Rectal smooth muscle tissue (tissue), 1 donor: ENCODE data around the gene C2CD2.

Experiments
- H3K27ac ChIP-seq: one replicate; pipeline ENCODE4 v1.7.0; 2013; ENCODE audit warnings: low read depth, low read length, inconsistent platforms
- H3K27me3 ChIP-seq: one replicate; pipeline ENCODE4 v1.7.0; 2013; ENCODE audit warnings: low read length; ENCODE audit not compliant: control insufficient read depth, insufficient read depth
- H3K36me3 ChIP-seq: one replicate; pipeline ENCODE4 v1.7.0; 2013; ENCODE audit warnings: low read length; ENCODE audit not compliant: control insufficient read depth, insufficient read depth
- H3K4me1 ChIP-seq: one replicate; pipeline ENCODE4 v1.7.0; 2013; ENCODE audit warnings: low read length; ENCODE audit not compliant: control insufficient read depth, insufficient read depth
- H3K4me3 ChIP-seq: one replicate; pipeline ENCODE4 v1.7.0; 2013; ENCODE audit warnings: low read length
- H3K9ac ChIP-seq: one replicate; pipeline ENCODE4 v1.7.0; 2013; ENCODE audit warnings: low read length

C2CD2 gene

GRCh38 chr21:41879190-41879998 lies 74.4 kb downstream of the C2CD2 start, which contains the start of gene PRDM15:
PRDM15 (minus strand) TSS chr21:41879344; CDS start chr21:41860363, 18,981 bp downstream.
- peak within 1 kb of the TSS; percentile 64 for H3K27ac ChIP-seq
- H3K36me3 ChIP-seq = no peaks in the 10 kb centered on the region
- H3K4me1 ChIP-seq = no peaks in the 10 kb centered on the region
- H3K27me3 ChIP-seq = no peaks in the 10 kb centered on the region
- peak within 1 kb of the TSS; percentile 81 for H3K9ac ChIP-seq
- H3K4me3 ChIP-seq = peak within 1 kb of the TSS; percentile 91

GRCh38 chr21:41878831-41879189 lies 75.0 kb downstream of the C2CD2 start:
- Histone ChIP-seq H3K4me1 (no peaks in the 10 kb centered on the region), H3K36me3 (no peaks in the 10 kb centered on the region), H3K9ac (no peak overlapping the region), H3K27ac (no peak overlapping the region), H3K4me3 (peak overlapping the region; percentile 91), H3K27me3 (no peaks in the 10 kb centered on the region)

- Histone ChIP-seq H3K36me3 (no peaks in the 10 kb centered on the region), H3K4me3 (peak overlapping the region; percentile 91), H3K27ac (no peak overlapping the region), H3K9ac (peak overlapping the region; percentile 81), H3K27me3 (no peaks in the 10 kb centered on the region), H3K4me1 (no peaks in the 10 kb centered on the region)
Observed at GRCh38 chr21:41877901-41878830, 75.7 kb downstream of the C2CD2 start.

DNA sequence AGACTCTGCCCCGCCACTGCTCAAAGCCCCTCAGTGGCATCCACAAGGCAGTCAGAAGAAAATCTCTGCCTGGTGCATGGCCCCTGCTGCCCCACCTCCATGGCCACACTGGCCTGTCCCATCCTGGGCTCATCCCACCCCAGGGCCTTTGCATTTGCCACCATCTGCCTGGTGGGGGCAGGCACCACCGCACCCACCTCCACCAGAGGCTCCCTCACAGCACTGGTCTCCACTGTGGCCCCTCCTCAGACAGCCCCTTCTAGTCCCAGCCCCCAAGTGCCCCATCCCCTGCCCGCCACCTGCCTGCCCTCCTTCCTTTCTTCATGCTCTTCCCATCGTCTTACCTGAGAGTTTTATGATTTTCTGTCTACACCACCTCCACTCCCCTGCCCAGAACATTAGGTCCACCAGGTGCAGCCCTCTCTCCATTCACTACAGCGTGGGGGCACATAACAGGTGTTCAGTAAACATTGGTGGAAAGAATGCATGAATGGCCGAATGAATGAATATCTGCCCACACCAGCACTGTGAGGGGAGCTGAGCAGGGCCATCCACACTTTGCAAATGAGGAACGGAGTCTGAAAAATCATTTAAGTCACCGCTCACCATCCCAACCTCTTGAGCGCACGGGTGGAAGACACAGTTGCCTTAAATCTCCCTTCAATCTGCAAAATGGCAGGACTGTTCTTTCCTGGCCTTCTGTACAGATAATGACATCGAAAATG lies 76.7 kb downstream of the C2CD2 start:
- no peak overlapping the region for H3K4me3 ChIP-seq
- H3K36me3 ChIP-seq = no peaks in the 10 kb centered on the region
- no peaks in the 10 kb centered on the region for H3K27me3 ChIP-seq
- no peak overlapping the region for H3K9ac ChIP-seq
- no peaks in the 10 kb centered on the region for H3K4me1 ChIP-seq
- no peak overlapping the region for H3K27ac ChIP-seq

GRCh38 chr21:41876396-41876795 lies 77.4 kb downstream of the C2CD2 start:
- Histone ChIP-seq H3K4me3 (no peak overlapping the region), H3K36me3 (no peaks in the 10 kb centered on the region), H3K4me1 (no peaks in the 10 kb centered on the region), H3K27me3 (no peaks in the 10 kb centered on the region), H3K27ac (no peak overlapping the region), H3K9ac (no peak overlapping the region)

GRCh38 chr21:41875086-41875485 lies 78.7 kb downstream of the C2CD2 start:
- Histone ChIP-seq H3K27me3 (no peaks in the 10 kb centered on the region), H3K4me1 (no peaks in the 10 kb centered on the region), H3K27ac (no peak overlapping the region), H3K9ac (no peak overlapping the region), H3K4me3 (no peak overlapping the region), H3K36me3 (no peaks in the 10 kb centered on the region)

DNA sequence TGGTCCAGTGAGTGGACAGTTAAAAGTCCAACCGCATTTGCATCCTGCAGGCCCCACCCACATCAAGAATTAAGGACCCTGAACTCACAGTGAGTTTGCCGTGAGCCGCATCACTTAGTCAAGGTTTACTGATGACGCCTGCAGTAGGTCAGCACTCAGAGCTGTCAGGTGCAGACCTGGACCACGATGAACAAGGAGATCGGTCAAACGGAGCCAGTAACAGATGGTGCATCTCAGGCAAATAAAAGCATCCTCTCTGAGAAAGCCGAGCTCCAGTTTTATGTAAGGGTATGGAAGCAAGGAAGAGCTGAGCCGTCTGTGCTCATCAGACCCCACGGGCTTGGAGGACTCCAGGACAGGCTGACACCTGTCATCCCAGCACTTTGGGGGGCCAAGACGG lies 79.2 kb downstream of the C2CD2 start:
- Histone ChIP-seq H3K27me3 (no peaks in the 10 kb centered on the region), H3K27ac (no peak overlapping the region), H3K36me3 (no peaks in the 10 kb centered on the region), H3K9ac (no peak overlapping the region), H3K4me3 (no peak overlapping the region), H3K4me1 (no peaks in the 10 kb centered on the region)

DNA sequence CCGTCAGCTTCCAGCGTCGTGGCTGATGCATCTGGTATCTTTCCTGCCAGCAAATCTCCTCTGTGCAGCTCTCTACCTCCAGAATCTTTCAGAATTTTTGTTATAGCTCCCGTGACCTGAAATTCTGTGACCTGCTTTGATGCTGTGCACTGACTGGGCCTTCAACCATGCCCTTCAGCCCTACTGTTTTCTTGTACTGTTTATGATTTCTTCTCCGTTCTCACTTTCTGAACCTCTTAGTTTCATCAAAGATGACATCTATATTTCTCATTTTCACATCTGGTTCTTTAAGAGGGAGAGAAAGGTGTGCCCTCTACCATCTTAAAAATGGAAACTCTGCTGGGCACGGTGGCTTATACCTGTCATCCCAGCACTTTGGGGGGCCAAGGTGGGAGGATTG lies 80.4 kb downstream of the C2CD2 start:
- Histone ChIP-seq H3K4me3 (no peak overlapping the region), H3K27me3 (no peaks in the 10 kb centered on the region), H3K4me1 (no peaks in the 10 kb centered on the region), H3K36me3 (no peaks in the 10 kb centered on the region), H3K9ac (no peak overlapping the region), H3K27ac (no peak overlapping the region)

DNA sequence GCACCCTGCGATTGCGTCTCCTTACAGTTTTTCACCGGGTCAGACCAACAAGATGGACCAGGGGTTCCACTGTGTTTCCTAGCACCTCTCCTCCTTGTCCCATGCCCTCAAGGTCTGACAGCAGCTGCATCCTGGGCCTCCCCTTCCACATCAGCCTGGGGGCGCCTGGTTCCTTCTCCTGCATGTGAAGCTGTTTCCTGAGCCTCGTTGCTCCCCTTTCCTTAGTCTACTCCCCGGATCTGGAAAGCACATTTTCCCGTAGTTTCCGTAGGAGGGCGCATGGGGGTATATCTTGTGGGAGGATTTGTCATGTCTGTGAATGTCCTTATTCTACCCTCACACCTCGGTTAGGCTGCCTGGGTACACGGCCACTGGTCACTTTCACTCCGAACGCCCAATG lies 80.8 kb downstream of the C2CD2 start:
- no peaks in the 10 kb centered on the region for H3K27me3 ChIP-seq
- H3K4me3 ChIP-seq = no peak overlapping the region
- H3K9ac ChIP-seq = no peak overlapping the region
- H3K27ac ChIP-seq = no peak overlapping the region
- no peaks in the 10 kb centered on the region for H3K36me3 ChIP-seq
- no peaks in the 10 kb centered on the region for H3K4me1 ChIP-seq

DNA sequence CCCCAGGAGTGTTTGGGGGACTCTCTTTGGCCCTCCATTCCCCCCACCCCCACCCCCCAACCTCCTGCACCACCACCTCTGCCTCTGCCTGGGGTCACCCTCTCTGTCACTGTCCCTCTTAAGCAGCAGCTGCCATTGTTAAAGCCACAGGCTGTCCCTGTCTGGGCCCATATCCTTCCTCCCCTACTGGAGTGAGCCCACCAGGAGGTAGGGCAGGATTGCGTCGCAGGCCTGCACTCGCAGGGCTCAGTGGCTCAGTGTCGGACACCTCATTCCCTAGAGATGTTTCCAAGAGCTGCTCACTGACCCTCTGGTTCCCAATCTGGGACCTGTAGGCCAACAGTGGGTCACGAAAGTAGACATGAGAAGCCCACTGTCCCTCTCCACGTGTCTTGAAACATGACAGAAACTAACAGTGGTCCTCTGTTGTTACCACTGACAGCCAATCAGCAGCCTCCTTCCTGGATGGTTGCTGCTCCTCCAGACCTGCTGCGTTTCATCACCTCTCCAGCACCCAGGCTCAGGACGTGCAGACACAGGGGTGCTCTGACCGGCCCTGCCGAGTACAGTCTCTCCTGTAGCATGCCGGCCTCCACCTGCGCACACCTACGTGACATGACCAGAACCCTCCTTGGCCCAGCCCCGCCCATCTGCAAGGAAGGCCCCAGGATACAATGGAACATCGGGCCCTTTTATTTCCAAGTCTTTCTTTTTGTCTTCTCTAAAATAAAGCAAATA lies 82.4 kb downstream of the C2CD2 start:
- H3K4me3 ChIP-seq = no peak overlapping the region
- no peak overlapping the region for H3K9ac ChIP-seq
- no peaks in the 10 kb centered on the region for H3K27me3 ChIP-seq
- no peaks in the 10 kb centered on the region for H3K36me3 ChIP-seq
- H3K4me1 ChIP-seq = no peaks in the 10 kb centered on the region
- H3K27ac ChIP-seq = no peak overlapping the region

- no peak overlapping the region for H3K9ac ChIP-seq
- H3K4me1 ChIP-seq = no peaks in the 10 kb centered on the region
Observed at GRCh38 chr21:41869771-41870170, 84.0 kb downstream of the C2CD2 start.

More at GRCh38 chr21:41869771-41870170, 84.0 kb downstream of the C2CD2 start:
- H3K27me3 ChIP-seq = no peaks in the 10 kb centered on the region
- H3K36me3 ChIP-seq = no peaks in the 10 kb centered on the region
- no peak overlapping the region for H3K27ac ChIP-seq
- no peak overlapping the region for H3K4me3 ChIP-seq
